HCT116 (cell line): Measurements from ENCODE around the gene RAB29. TPM values are rescaled to one million over a fixed set of nuclear protein-coding genes. Genes with fewer than 3 reads are reported as not detected.

Experiments
- ATAC-seq: fragments of 200-7000 bp; cut with Tn5 transposase; 2 replicates; pipeline ENCODE4 v1.9.1; 2020; ENCODE audit warnings: mild to moderate bottlenecking, moderate library complexity
- BruUV-seq: library from RNA; stranded (reverse); fragments of 400-500 nt; replicated peaks from 2 replicates; lab custom pipeline; 2021; lab: Mats Ljungman, UMichigan
- CTCF ChIA-PET: fragments of 300-600 bp; sonication (Branson Sonifier 250); formaldehyde crosslinking; loops from one replicate; lab custom pipeline; 2021; ENCODE audit warnings: antibody characterized with exemption; lab: Charles Lee
- POLR2A ChIA-PET: fragments of 300-600, 350-600 bp; sonication (Branson Sonifier 250); formaldehyde crosslinking; loops from one replicate; lab custom pipeline; 2021; ENCODE audit warnings: antibody characterized with exemption; lab: Charles Lee
- RAD21 ChIA-PET, 2 experiments: fragments of 300-600 bp; sonication (Branson Sonifier 250); formaldehyde crosslinking; loops; one replicate each; lab custom pipeline; 2023; ENCODE audit warnings: low total read pairs in 2 of 2; ENCODE audit not compliant: uncharacterized antibody in 2 of 2, unreplicated experiment in 2 of 2, low non-redundant PET in 1 of 2; lab: Charles Lee
- DNase-seq: peaks from one replicate; pipeline ENCODE4 v3.0.0-alpha.2; 2010; ENCODE audit warnings: low read depth, low spot score
- H2AFZ ChIP-seq: fragments of 200-600 bp; shearing (Covaris generic), sonication (generic); 2 replicates; pipeline ENCODE4 v1.6.1; 2017; ENCODE audit warnings: low read depth, mixed run types, mixed read lengths, antibody characterized with exemption, low read length; ENCODE audit not compliant: poor library complexity, severe bottlenecking
- H3K27ac ChIP-seq: 2 replicates; pipeline ENCODE4 v1.5.1; 2012; ENCODE audit warnings: low read depth, low read length
- H3K27me3 ChIP-seq: fragments of 200-600 bp; sonication (generic); 2 replicates; pipeline ENCODE4 v1.6.1; 2016; ENCODE audit warnings: mixed run types, low read length, mixed read lengths; ENCODE audit not compliant: insufficient read depth
- H3K36me3 ChIP-seq, 2 experiments: fragments of 200-500 bp in 1 of 2; fragments of 200-600 bp in 1 of 2; sonication (Bioruptor generic) in 1 of 2; sonication (generic) in 1 of 2; 2 replicates each; pipeline versions ENCODE4 v1.5.1 to v1.6.1; 2014 to 2016; ENCODE audit warnings: low read length in 2 of 2, inconsistent platforms in 1 of 2, mixed read lengths in 1 of 2, mixed run types in 1 of 2; ENCODE audit not compliant: insufficient read depth in 2 of 2, control insufficient read depth in 1 of 2
- H3K4me1 ChIP-seq, 2 experiments: fragments of 200-600 bp in 1 of 2; sonication (generic) in 1 of 2; 2 replicates each; pipeline versions ENCODE4 v1.5.1 to v1.6.1; 2012 to 2017; ENCODE audit warnings: low read length in 2 of 2, inconsistent platforms in 1 of 2, mild to moderate bottlenecking in 1 of 2, mixed read lengths in 1 of 2, mixed run types in 1 of 2, moderate library complexity in 1 of 2; ENCODE audit not compliant: insufficient read depth in 2 of 2, control insufficient read depth in 1 of 2
- H3K4me2 ChIP-seq: fragments of 200-600 bp; sonication (generic); 2 replicates; pipeline ENCODE4 v1.6.1; 2017; ENCODE audit warnings: mixed run types, low read length, mixed read lengths
- H3K4me3 ChIP-seq, 2 experiments: fragments of 200-600 bp in 1 of 2; sonication (generic) in 1 of 2; replicated peaks in 1 of 2; 2 replicates each; pipeline ENCODE4 v1.5.1; 2011 to 2016; ENCODE audit warnings: low read length in 2 of 2, control low read depth in 1 of 2, low read depth in 1 of 2, mild to moderate bottlenecking in 1 of 2, mixed read lengths in 1 of 2, mixed run types in 1 of 2
- H3K79me2 ChIP-seq: fragments of 200-600 bp; sonication (generic); 2 replicates; pipeline ENCODE4 v1.6.1; 2017; ENCODE audit warnings: mild to moderate bottlenecking, mixed run types, low read length, moderate library complexity, mixed read lengths; ENCODE audit not compliant: insufficient read depth
- H3K9ac ChIP-seq: fragments of 200-600 bp; sonication (generic); 2 replicates; pipeline ENCODE4 v1.6.1; 2016; ENCODE audit warnings: low read length, mixed read lengths
- H3K9me2 ChIP-seq: fragments of 200-600 bp; sonication (generic), shearing (Covaris generic); 2 replicates; pipeline ENCODE4 v1.6.1; 2017; ENCODE audit warnings: mixed run types, mild to moderate bottlenecking, moderate library complexity; ENCODE audit not compliant: insufficient read depth
- H3K9me3 ChIP-seq, 2 experiments: fragments of 200-500 bp in 1 of 2; fragments of 200-600 bp in 1 of 2; sonication (Bioruptor generic) in 1 of 2; sonication (generic) in 1 of 2; 2 replicates each; pipeline ENCODE4 v1.6.1; 2014 to 2017; ENCODE audit warnings: low read length in 2 of 2, mixed read lengths in 2 of 2, inconsistent platforms in 1 of 2, low read depth in 1 of 2, mild to moderate bottlenecking in 1 of 2, mixed run types in 1 of 2, moderate library complexity in 1 of 2; ENCODE audit not compliant: control insufficient read depth in 1 of 2, insufficient read depth in 1 of 2
- H4K20me1 ChIP-seq: fragments of 200-600 bp; sonication (generic), shearing (Covaris generic); 2 replicates; pipeline ENCODE4 v1.6.1; 2017; ENCODE audit warnings: mixed run types, mild to moderate bottlenecking, moderate library complexity; ENCODE audit not compliant: insufficient read depth
- POLR2AphosphoS5 ChIP-seq: IDR thresholded peaks from 2 replicates; pipeline ENCODE4 v1.6.1; 2011; ENCODE audit warnings: mild to moderate bottlenecking, low read depth, low read length, moderate library complexity
- RAD21 ChIP-seq: IDR thresholded peaks from 2 replicates; pipeline ENCODE4 v1.6.1; 2012; ENCODE audit warnings: low read depth, mild to moderate bottlenecking
- REST ChIP-seq: IDR thresholded peaks from 2 replicates; pipeline ENCODE4 v1.6.1; 2012; ENCODE audit warnings: low read depth
- SP1 ChIP-seq: IDR thresholded peaks from 2 replicates; pipeline ENCODE4 v1.6.1; 2012; ENCODE audit warnings: low read depth
- SRF ChIP-seq: IDR thresholded peaks from 2 replicates; pipeline ENCODE4 v1.6.1; 2012; ENCODE audit warnings: low read depth
- YY1 ChIP-seq: IDR thresholded peaks from 2 replicates; pipeline ENCODE4 v1.6.1; 2011; ENCODE audit warnings: low read length, low read depth, moderate library complexity, mild to moderate bottlenecking; ENCODE audit not compliant: insufficient replicate concordance; ENCODE audit errors: extremely low read depth
- ZBTB33 ChIP-seq: IDR thresholded peaks from 2 replicates; pipeline ENCODE4 v1.6.1; 2011; ENCODE audit warnings: mild to moderate bottlenecking, low read length, moderate library complexity; ENCODE audit not compliant: insufficient replicate concordance; ENCODE audit errors: extremely low read depth
- intact Hi-C: fragments of 100-400 bp; cut with micrococcal nuclease; formaldehyde crosslinking; loops from 2 replicates; pipeline ENCODE4 v1.10.0; 2022
- total RNA-seq: library from RNA; stranded (reverse); gene quantifications from one replicate; pipeline ENCODE4 v1.2.1, GENCODE V29; 2021; ENCODE audit not compliant: unreplicated experiment

RAB29 gene
- total RNA-seq, 1 experiment from 2014 or later: 17.7 TPM

- POLR2A ChIA-PET: no interaction called here
- peaks cover 0 to 4% of the 10 kb centered on the region in 2 experiments; a peak in 1 of 4 replicates for H3K4me1 ChIP-seq
- peaks cover 10 to 13% of the 10 kb centered on the region in 2 experiments; a peak in 3 of 4 replicates for H3K36me3 ChIP-seq
- no peak overlapping the region for H3K4me2 ChIP-seq
- RAD21 ChIA-PET: no interaction called here
- no peaks in the 10 kb centered on the region for H3K27me3 ChIP-seq
- no peak overlapping the region for H3K9ac ChIP-seq
- H4K20me1 ChIP-seq: no peaks in the 10 kb centered on the region
- no peak overlapping the region for H2AFZ ChIP-seq
- ATAC-seq (no peak), DNase-seq (no peak)
- no TSS peak for BruUV-seq
- TF ChIP-seq ZBTB33: no peak
- no peak for TF ChIP-seq YY1
- TF ChIP-seq SRF: no peak
- TF ChIP-seq POLR2AphosphoS5: no peak
- TF ChIP-seq RAD21: no peak
- TF ChIP-seq SP1: no peak
- TF ChIP-seq REST: no peak
- CTCF ChIA-PET: no interaction called here
- no peak overlapping the region for H3K27ac ChIP-seq
- no peaks in the 10 kb centered on the region for H3K79me2 ChIP-seq
- no peaks in the 10 kb centered on the region for H3K9me3 ChIP-seq
- H3K9me2 ChIP-seq: no peaks in the 10 kb centered on the region
- H3K4me3 ChIP-seq: no peak overlapping the region
- intact Hi-C loops: no loop called here
These were observed 21.9 kb upstream of the RAB29 start for GRCh38 chr1:205797168-205797567.
